AG10803 (cell line): ENCODE results near the gene VSTM2A.

Experiments
- DNase-seq: peaks from one replicate; pipeline ENCODE4 v3.0.0; 2010; ENCODE audit warnings: low read depth
- H3K4me3 ChIP-seq: 2 replicates; pipeline ENCODE4 v1.5.1; 2011; ENCODE audit warnings: mild to moderate bottlenecking, low read length, control low read depth
- TF ChIP-seq, protein P1 (sequence below): conservative IDR thresholded peaks from 2 replicates; pipeline ENCODE4 v1.5.1; 2011; ENCODE audit warnings: mild to moderate bottlenecking, low read length, control low read depth, inconsistent platforms

VSTM2A gene

DNA sequence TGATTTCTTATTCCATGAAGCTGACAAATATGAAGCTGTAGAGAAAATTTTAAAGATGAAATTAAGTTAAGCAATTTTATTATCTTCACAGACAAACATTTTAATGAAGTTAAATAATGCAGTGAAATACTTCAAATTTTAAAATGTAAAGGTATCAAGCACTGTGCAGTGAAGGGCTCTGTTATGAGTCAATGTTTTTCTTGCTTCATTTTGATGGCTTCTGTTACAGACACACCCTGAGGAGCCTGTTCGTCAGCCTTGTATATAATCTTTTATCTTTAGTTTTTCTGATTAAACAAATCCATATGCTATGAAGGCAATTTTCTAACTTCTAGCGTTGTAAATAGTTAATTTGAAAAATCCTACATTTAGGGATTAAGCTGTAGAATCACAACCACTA is 18.5 kb downstream of the VSTM2A start:
- no peak overlapping the region for H3K4me3 ChIP-seq
- DNase-seq, result no peak
- TF ChIP-seq, protein P1, sequence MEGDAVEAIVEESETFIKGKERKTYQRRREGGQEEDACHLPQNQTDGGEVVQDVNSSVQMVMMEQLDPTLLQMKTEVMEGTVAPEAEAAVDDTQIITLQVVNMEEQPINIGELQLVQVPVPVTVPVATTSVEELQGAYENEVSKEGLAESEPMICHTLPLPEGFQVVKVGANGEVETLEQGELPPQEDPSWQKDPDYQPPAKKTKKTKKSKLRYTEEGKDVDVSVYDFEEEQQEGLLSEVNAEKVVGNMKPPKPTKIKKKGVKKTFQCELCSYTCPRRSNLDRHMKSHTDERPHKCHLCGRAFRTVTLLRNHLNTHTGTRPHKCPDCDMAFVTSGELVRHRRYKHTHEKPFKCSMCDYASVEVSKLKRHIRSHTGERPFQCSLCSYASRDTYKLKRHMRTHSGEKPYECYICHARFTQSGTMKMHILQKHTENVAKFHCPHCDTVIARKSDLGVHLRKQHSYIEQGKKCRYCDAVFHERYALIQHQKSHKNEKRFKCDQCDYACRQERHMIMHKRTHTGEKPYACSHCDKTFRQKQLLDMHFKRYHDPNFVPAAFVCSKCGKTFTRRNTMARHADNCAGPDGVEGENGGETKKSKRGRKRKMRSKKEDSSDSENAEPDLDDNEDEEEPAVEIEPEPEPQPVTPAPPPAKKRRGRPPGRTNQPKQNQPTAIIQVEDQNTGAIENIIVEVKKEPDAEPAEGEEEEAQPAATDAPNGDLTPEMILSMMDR, result no peak

DNA sequence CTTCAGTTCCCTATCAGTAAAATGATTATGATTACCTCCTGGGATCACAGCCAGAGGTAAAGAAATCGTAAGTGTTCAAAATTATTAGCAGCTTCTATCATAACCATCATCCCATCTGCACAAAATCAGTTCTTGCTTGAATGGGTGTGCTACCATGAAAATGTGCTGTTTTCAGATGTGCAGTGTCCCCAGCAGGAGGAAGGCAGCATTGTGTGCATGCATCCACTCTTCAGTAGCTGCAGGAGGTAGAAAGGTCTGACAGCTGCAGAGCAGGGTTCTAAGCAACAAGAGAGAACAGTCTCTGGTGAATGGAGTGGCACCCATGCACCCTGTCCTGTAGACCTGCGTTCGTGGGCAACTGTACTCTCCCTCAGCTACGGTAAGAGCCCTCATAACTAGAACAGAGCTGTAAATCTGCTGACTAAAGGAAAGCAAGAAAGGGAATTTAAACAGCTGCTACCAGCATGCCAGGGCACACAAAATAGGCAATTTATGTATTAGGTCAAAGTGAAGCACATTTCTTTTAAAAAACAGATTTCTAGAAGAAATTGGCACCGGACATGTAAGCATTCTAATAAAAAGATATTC is 21.2 kb downstream of the VSTM2A start:
- TF ChIP-seq, protein P1, result no peak
- no peak overlapping the region for H3K4me3 ChIP-seq
- DNase-seq, result no peak

DNA sequence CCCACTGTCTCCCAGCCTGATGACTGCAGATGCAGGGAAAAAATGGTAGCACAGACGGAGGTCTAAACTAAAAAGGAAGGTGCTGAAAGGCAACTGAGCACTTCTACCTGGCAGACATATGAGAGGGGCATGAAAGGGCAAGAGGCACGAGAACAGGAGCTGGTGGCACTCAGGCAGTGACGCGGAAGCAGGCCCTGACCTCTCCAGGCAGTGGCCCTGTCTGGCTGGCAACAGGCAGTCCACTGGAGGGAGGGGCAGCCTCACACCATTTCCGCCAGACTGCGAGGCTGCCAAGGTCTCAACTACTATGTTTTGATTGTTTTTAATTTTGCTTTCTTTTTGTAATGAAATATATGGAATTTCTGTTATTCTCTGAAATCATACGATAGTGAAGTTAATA is 23.3 kb downstream of the VSTM2A start:
- H3K4me3 ChIP-seq, result no peak overlapping the region
- DNase-seq, result no peak
- TF ChIP-seq, protein P1, result no peak

DNA sequence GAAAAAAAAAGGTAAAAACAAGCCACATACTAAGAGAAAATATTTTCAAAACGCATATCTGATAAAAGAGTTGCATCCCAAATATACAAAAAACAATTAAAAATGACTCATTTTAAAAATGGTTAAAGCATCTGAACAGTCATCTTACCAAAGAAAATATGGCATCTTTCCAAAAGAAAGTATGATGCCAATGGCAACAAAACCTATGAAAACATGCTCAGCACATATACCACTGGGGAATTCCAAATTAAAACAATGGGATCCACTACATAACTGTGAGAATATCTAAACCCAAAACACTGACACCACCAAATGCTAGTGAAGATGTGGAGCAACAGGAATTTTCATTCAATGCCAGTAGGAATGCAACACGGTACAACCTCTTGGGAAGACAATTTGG is 39.3 kb downstream of the VSTM2A start:
- no peak for DNase-seq
- TF ChIP-seq, protein P1, result no peak
- H3K4me3 ChIP-seq, result no peak overlapping the region

DNA sequence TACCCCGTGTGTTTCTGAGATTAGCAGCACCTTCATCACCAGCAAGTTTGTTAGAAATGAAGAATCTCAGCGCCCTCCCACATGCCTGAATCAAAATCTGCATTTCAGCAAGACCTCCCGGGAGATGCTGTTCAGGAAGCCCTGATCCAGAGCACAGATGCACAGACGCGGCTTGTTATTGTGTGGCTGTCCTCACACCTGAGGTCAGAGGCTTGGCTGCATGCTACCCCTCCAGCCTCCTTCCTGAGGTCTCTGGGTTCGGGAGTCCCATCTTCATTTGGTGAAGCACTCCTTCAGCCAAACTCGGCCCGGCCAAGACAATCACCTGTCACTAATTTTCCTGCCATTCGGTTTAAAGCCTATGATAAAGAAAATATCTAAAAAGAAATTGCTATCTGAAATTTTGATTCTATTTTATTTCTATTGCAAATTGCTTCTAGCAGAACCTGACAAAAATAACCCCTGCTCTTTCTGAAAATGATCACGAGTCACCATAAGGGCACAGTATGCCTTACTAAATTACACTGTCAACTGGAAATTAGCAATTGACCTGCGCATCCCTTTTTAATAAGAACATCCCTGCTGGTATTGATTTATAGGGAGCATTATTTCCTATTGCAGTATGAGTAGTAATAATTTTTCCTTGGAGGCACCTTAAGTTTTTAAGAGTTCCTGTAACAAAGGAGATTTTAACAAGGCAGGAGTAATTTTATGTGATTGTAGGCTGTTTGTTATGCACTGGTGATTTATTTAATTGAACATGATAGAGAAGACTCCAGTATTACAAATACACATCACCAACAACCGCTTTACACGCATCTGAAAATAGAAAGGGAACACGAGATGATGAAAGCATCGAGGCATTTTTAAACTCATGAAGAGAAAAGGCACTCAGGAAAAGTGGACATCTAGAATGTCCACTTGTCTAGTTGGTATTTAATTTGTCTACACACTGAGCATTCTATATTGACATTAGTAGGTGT is 49.5 kb downstream of the VSTM2A start:
- no peak overlapping the region for H3K4me3 ChIP-seq
- DNase-seq, result no peak
- TF ChIP-seq, protein P1, result no peak

DNA sequence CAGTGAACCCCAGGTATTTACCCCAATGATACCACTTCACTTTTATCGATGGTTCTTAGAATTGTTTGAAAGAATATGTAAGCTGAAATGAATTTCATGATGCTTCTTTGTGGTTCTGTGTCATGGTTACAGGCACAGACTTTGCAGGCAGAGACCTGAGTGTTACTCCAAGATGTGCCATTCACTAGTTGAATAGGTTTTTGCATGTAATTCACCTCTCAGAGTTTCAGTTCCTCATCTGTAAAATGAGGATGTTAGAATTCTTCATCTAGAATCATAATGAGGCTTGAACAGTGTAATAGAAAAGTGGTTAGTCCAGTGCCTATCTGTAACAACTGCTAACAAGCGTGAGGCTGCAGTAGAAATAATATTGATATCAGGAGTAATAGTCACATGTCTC is 54.6 kb downstream of the VSTM2A start:
- no peak for DNase-seq
- no peak overlapping the region for H3K4me3 ChIP-seq
- TF ChIP-seq, protein P1, result no peak

DNA sequence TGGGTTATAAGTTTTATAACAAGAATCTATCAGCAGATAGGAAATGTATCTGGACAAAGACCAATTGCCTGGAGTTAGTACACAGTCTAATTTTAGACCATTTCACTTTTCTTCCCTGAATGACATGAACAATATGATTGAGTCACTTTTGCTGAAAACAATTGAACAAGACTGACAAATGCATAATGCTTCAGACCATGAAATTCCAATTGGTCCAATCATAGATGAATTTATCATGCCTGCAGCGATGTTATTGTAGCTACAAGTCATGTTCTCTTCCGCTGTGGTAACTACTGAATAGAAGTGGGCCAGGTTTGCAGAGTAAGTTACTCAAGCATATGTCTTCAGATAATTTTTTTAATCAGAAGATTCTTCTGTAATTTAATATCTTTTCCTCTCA is 73.4 kb downstream of the VSTM2A start:
- TF ChIP-seq, protein P1, result no peak
- H3K4me3 ChIP-seq, result no peak overlapping the region
- no peak for DNase-seq
